ENCODE measurements around the gene CGRRF1.

DNA sequence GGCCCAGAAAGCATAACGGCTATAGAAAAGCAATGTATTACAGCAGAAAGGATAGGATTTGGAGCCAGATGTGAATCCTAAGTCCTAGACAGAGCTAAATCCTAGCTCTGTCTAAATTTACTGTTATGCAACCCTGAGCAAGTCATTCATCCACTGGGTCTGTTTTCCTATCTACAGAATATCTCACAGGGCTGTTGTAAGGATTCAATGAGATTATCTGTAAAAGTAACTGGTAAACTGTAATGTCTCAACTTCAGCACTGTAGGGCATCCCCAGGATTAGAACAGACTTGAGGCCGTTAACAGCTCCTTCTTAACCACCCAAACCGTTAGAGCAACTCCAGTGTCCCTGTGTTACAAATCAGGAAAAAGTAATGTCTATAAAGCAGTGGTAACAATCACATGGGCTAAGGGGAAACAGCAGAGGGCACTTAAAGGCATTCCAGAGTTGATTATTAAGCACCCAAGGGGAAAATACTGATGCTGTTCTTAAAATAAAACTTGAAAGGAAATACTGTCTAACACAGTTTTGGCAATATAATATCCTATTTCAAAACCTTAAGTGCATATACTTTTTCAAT lies 31.0 kb upstream of the CGRRF1 start:
- TF ChIP-seq MTA3 (IDR thresholded peaks at IDR 0.05; ENCODE audit: borderline replicate concordance) (no peak), HDAC8 (tag; IDR thresholded peaks at IDR 0.05) (no peak), NFXL1 (CRISPR knock-in tag; IDR thresholded peaks at IDR 0.05) (no peak), FOXM1 (IDR thresholded peaks at IDR 0.05; ENCODE audit: low read depth) (no peak), FOXM1 (CRISPR knock-in tag; IDR thresholded peaks at IDR 0.05; ENCODE audit: low read depth) (no peak), POLR2A (conservative IDR thresholded peaks at IDR 0.05) (no peak), EP300 (IDR thresholded peaks at IDR 0.05; ENCODE audit: low read length) (no peak), POLR3G (IDR thresholded peaks at IDR 0.05; ENCODE audit: extremely low read depth, insufficient read length, insufficient replicate concordance) (no peak)
- TF ChIP-seq, protein P1, sequence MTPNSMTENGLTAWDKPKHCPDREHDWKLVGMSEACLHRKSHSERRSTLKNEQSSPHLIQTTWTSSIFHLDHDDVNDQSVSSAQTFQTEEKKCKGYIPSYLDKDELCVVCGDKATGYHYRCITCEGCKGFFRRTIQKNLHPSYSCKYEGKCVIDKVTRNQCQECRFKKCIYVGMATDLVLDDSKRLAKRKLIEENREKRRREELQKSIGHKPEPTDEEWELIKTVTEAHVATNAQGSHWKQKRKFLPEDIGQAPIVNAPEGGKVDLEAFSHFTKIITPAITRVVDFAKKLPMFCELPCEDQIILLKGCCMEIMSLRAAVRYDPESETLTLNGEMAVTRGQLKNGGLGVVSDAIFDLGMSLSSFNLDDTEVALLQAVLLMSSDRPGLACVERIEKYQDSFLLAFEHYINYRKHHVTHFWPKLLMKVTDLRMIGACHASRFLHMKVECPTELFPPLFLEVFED (CRISPR knock-in tag; conservative IDR thresholded peaks at IDR 0.05) = no peak
- TF ChIP-seq, protein P2, sequence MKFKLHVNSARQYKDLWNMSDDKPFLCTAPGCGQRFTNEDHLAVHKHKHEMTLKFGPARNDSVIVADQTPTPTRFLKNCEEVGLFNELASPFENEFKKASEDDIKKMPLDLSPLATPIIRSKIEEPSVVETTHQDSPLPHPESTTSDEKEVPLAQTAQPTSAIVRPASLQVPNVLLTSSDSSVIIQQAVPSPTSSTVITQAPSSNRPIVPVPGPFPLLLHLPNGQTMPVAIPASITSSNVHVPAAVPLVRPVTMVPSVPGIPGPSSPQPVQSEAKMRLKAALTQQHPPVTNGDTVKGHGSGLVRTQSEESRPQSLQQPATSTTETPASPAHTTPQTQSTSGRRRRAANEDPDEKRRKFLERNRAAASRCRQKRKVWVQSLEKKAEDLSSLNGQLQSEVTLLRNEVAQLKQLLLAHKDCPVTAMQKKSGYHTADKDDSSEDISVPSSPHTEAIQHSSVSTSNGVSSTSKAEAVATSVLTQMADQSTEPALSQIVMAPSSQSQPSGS (CRISPR knock-in tag; IDR thresholded peaks at IDR 0.05) = no peak

Data from K562 (cell line).